Calu3 (cell line): Measurements from ENCODE around the gene MAMDC4. TPM values are rescaled to one million over a fixed set of nuclear protein-coding genes. Genes with fewer than 3 reads are reported as not detected.
"Not testable (repeated sequence)": the region's sequence is repeated elsewhere in the genome, so short reads cannot be mapped to it uniquely, and the experiment has no call there.

ENCODE experiments used
- BruUV-seq: library from RNA; stranded (reverse); fragments of 400-500 nt; replicated peaks from 2 replicates; lab custom pipeline; 2021; lab: Mats Ljungman, UMichigan
- CTCF ChIA-PET: fragments of 300-600 bp; sonication (Branson Sonifier 250); formaldehyde crosslinking; loops from one replicate; lab custom pipeline; 2022; ENCODE audit warnings: antibody characterized with exemption; lab: Charles Lee
- DNase-seq: peaks from one replicate; pipeline ENCODE4 v3.0.0; 2022
- H3K27ac Mint-ChIP-seq: one replicate; pipeline ENCODE4 v1.8.0; 2022; ENCODE audit warnings: mixed read lengths; ENCODE audit not compliant: unreplicated experiment
- H3K27me3 Mint-ChIP-seq: one replicate; pipeline ENCODE4 v1.8.0; 2022; ENCODE audit warnings: mixed read lengths; ENCODE audit not compliant: unreplicated experiment
- H3K36me3 Mint-ChIP-seq: one replicate; pipeline ENCODE4 v1.8.0; 2022; ENCODE audit warnings: mild to moderate bottlenecking, moderate library complexity, mixed read lengths; ENCODE audit not compliant: insufficient read depth, unreplicated experiment
- H3K4me1 Mint-ChIP-seq: one replicate; pipeline ENCODE4 v1.8.0; 2022; ENCODE audit warnings: mild to moderate bottlenecking, low read depth, mixed read lengths; ENCODE audit not compliant: unreplicated experiment
- H3K4me3 Mint-ChIP-seq: one replicate; pipeline ENCODE4 v1.8.0; 2022; ENCODE audit warnings: mild to moderate bottlenecking, low read depth, moderate library complexity, mixed read lengths; ENCODE audit not compliant: unreplicated experiment
- H3K9me3 Mint-ChIP-seq: one replicate; pipeline ENCODE4 v1.8.0; 2022; ENCODE audit warnings: low read depth, mixed read lengths; ENCODE audit not compliant: unreplicated experiment
- intact Hi-C: fragments of 100-400 bp; cut with micrococcal nuclease; formaldehyde crosslinking; loops from one replicate; pipeline ENCODE4 v1.10.0; 2022; ENCODE audit not compliant: unreplicated experiment
- total RNA-seq: library from RNA; stranded (reverse); gene quantifications from 2 replicates; pipeline ENCODE4 v1.2.3, GENCODE V29; 2022
- TF ChIP-seq, protein P1 (sequence below): fragments of 200-600 bp; IDR thresholded peaks from one replicate; pipeline ENCODE4 v1.8.0; 2022; ENCODE audit warnings: antibody characterized with exemption; ENCODE audit not compliant: unreplicated experiment

MAMDC4 gene
- total RNA-seq, 1 experiment from 2014 or later, result 3.6 TPM

DNA sequence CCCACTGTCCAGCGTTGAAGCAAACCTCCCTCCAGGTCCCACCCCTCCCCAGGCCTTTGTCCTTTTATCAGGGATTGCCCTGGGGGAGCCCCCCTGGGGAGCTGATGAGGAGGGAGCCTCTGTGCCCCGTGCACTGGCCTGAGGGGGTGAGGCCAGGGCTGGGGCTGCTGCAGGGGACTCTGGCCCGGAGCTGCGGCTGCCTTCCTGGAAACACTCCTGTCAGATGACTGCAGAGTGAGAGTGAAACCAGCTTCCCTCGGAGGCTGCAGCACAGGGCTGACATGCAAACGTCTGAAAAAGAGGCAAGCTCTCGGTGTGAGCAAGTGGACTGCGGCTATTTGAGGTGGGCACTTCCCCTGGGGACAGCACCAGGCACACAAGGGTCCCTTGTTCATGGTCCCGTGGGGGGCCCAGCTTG lies 29.6 kb downstream of the MAMDC4 start:
- TF ChIP-seq, protein P1, sequence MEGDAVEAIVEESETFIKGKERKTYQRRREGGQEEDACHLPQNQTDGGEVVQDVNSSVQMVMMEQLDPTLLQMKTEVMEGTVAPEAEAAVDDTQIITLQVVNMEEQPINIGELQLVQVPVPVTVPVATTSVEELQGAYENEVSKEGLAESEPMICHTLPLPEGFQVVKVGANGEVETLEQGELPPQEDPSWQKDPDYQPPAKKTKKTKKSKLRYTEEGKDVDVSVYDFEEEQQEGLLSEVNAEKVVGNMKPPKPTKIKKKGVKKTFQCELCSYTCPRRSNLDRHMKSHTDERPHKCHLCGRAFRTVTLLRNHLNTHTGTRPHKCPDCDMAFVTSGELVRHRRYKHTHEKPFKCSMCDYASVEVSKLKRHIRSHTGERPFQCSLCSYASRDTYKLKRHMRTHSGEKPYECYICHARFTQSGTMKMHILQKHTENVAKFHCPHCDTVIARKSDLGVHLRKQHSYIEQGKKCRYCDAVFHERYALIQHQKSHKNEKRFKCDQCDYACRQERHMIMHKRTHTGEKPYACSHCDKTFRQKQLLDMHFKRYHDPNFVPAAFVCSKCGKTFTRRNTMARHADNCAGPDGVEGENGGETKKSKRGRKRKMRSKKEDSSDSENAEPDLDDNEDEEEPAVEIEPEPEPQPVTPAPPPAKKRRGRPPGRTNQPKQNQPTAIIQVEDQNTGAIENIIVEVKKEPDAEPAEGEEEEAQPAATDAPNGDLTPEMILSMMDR, result no peak
- no TSS peak for BruUV-seq
- Mint-ChIP-seq H3K4me3 (peak overlapping the region; percentile 52), H3K4me1 (no peaks in the 10 kb centered on the region), H3K36me3 (peaks cover 39% of the 10 kb centered on the region), H3K9me3 (no peaks in the 10 kb centered on the region), H3K27ac (peak overlapping the region; percentile 60), H3K27me3 (no peaks in the 10 kb centered on the region)
- CTCF ChIA-PET, result interaction anchor here (0.6 to 2.6 kb wide), 3 partner anchors 14 to 96 kb away, joined by 3 to 12 read pairs (median 4); no protein-coding TSS in a partner anchor
- peak; percentile 35 for DNase-seq
- intact Hi-C loops, result no loop called here

DNA sequence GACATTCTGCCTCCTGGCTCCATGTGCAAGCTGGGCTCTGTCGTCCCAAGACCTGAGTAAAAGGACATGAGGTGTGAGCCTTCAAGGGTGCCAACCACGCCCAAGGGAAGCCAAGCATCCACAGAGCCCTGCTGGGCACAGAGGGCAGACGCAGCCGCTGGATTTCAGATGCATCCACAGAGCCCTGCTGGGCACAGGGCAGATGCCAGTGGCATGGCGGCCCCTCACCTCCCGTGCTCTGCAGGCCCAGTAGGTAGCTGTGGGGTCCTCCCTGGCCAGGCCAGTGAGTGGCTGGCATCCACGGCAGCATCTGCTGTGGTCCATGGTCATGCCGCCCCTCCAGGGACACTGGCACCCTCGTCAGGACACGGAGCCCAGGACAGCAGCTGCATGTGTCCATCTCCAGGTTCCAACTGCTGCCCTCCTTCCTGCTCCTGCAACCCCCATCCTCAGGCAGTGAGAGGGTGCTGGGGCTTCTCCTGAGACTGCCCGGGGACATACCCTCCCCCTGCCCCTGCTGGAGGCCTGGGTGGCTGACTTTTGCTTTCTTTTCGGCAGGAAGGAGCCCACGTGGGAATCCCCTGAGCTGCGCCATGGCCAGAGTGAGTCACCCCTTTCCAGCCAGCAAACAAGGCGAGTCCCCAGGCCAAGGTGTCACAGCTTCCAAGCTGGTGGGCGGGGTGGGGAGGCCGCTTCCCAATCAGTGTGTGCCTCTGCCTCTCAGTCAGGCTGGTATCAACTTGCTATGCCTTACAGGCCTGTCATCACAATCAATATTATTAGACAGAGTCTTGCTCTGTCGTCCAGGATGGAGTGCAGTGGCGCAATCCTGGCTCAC lies 30.2 kb downstream of the MAMDC4 start:
- H3K4me1 Mint-ChIP-seq, result no peaks in the 10 kb centered on the region
- intact Hi-C loops, result no loop called here
- peak; percentile 92 for DNase-seq
- no TSS peak for BruUV-seq
- CTCF ChIA-PET, result interaction anchor here (0.6 to 2.6 kb wide), 3 partner anchors 15 to 97 kb away, joined by 3 to 12 read pairs (median 4); no protein-coding TSS in a partner anchor
- no peaks in the 10 kb centered on the region for H3K27me3 Mint-ChIP-seq
- peaks cover 45% of the 10 kb centered on the region for H3K36me3 Mint-ChIP-seq
- TF ChIP-seq, protein P1, result no peak
- H3K27ac Mint-ChIP-seq, result peak overlapping the region; percentile 71
- no peaks in the 10 kb centered on the region for H3K9me3 Mint-ChIP-seq
- H3K4me3 Mint-ChIP-seq, result peak overlapping the region; percentile 52

DNA sequence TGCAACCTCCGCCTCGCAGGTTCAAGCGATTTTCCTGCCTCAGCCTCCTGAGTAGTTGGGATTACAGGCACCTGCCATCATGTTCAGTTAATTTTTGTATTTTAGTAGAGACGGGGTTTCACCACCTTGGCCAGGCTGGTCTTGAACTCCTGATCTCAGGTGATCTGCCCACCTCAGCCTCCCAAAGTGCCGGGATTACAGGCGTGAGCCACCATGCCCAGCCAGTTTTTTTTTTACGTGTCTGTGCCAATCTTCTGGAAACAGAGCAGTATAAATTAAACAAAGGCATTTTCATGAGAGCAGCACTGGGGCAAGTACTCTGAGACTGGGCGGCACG lies 30.8 kb downstream of the MAMDC4 start:
- H3K4me3 Mint-ChIP-seq, result peak overlapping the region; percentile 52
- BruUV-seq, result TSS peak; percentile 25
- CTCF ChIA-PET, result interaction anchor here (2.6 kb wide), 1 partner anchor 19 kb away, joined by 12 read pairs; no protein-coding TSS in a partner anchor

DNA sequence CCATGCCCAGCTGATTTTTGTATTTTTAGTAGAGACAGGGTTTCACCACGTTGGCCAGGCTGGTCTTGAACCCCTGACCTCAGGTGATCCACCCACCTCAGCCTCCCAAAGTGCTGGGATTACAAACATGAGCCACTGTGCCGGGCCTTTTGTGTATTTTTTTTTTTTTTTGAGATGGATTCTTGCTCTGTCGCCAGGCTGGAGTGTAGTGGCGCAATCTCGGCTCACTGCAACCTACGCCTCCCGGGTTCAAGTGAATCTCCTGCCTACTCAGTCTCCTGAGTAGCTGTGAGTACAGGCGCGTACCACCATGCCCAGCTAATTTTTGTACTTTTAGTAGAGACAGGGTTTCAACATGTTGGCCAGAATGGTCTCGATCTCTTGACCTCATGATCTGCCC lies 31.5 kb downstream of the MAMDC4 start:
- H3K27ac Mint-ChIP-seq, H3K4me3 Mint-ChIP-seq, H3K27me3 Mint-ChIP-seq, BruUV-seq, intact Hi-C loops, DNase-seq, H3K9me3 Mint-ChIP-seq, H3K4me1 Mint-ChIP-seq: not testable (repeated sequence)
- CTCF ChIA-PET, result interaction anchor here (0.7 to 2.6 kb wide), 2 partner anchors 18 to 474 kb away, joined by 3 to 12 read pairs; no protein-coding TSS in a partner anchor
- peaks cover 48% of the 10 kb centered on the region for H3K36me3 Mint-ChIP-seq

More for the DNA sequence above, 30.8 kb downstream of the MAMDC4 start:
- Mint-ChIP-seq H3K27ac (peak overlapping the region; percentile 71), H3K36me3 (peaks cover 48% of the 10 kb centered on the region)
- intact Hi-C loops, H3K27me3 Mint-ChIP-seq, H3K4me1 Mint-ChIP-seq, H3K9me3 Mint-ChIP-seq, DNase-seq: not testable (repeated sequence)

DNA sequence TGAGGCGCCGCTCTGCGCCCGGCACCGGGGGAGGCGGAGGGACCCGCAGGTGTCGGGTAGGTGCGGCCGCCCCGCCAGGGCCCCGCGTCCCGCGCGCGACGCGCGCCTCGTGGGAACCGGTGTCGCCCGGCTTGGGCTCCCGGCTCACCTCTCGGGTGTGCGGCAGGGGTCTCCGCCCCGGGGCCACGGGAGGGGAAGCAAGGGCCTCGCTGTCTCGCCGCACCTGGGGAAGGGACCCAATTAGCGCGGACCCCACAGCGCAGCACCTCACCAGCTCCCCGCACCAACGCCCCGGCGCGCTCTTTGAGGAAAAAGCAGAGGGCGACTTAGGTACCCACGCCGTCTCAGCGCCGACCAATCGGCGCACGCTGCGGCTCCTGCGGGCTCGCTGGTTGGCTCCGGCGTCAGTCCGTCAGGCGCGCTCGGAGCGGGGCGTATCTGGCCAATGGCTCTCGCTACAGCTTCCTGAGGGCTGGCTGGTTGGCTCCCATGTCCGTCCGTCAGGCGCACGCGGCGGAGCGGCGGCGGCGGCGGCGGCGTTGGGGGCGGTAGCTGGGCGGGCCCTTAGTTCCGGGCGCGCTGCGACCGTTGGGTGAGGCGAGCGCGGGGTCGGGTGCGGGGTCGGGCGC lies 33.9 kb downstream of the MAMDC4 start, which contains the start of gene TRAF2:
Gene TRAF2 (plus strand): TSS at position 567 of the 629 bp plus-strand sequence. CDS start 12,225 bp downstream, outside the sequence.
- no peaks in the 10 kb centered on the region for H3K27me3 Mint-ChIP-seq
- TF ChIP-seq, protein P1, result no peak
- peak within 1 kb of the TSS; percentile 66 for H3K27ac Mint-ChIP-seq
- H3K36me3 Mint-ChIP-seq, result peaks cover 48% of the 10 kb centered on the region
- BruUV-seq, result no TSS peak
- H3K4me1 Mint-ChIP-seq, result no peaks in the 10 kb centered on the region
- H3K4me3 Mint-ChIP-seq, result peak within 1 kb of the TSS; percentile 86
- CTCF ChIA-PET, result interaction anchor here (0.6 to 1.3 kb wide), 2 partner anchors 14 to 16 kb away, joined by 5 to 11 read pairs; no protein-coding TSS in a partner anchor
- intact Hi-C loops, result loop anchor here (2.0 kb wide), 1 partner anchor 15 kb away; no protein-coding TSS in a partner anchor
- DNase-seq, result peak; percentile 96
- H3K9me3 Mint-ChIP-seq, result no peaks in the 10 kb centered on the region
